Glutamatergic neuron (in vitro differentiated cells): Measurements from ENCODE around the gene PLA2G2E. TPM values are rescaled to one million over a fixed set of nuclear protein-coding genes. Genes with fewer than 3 reads are reported as not detected.

Experiments used
- DNase-seq: peaks from one replicate; pipeline ENCODE4 v3.0.0; 2022
- H3K27ac Mint-ChIP-seq: one replicate; pipeline ENCODE4 v1.8.0; 2020; ENCODE audit warnings: mild to moderate bottlenecking, mixed read lengths, inconsistent platforms; ENCODE audit not compliant: unreplicated experiment
- H3K27me3 Mint-ChIP-seq: one replicate; pipeline ENCODE4 v1.8.0; 2020; ENCODE audit warnings: mild to moderate bottlenecking, moderate library complexity, mixed read lengths, inconsistent platforms; ENCODE audit not compliant: unreplicated experiment
- H3K36me3 Mint-ChIP-seq: one replicate; pipeline ENCODE4 v1.8.0; 2020; ENCODE audit warnings: mild to moderate bottlenecking, mixed read lengths, inconsistent platforms; ENCODE audit not compliant: unreplicated experiment
- H3K4me1 Mint-ChIP-seq: one replicate; pipeline ENCODE4 v1.8.0; 2020; ENCODE audit warnings: mild to moderate bottlenecking, low read depth, mixed read lengths, inconsistent platforms; ENCODE audit not compliant: unreplicated experiment
- H3K4me3 Mint-ChIP-seq: one replicate; pipeline ENCODE4 v1.8.0; 2020; ENCODE audit warnings: mild to moderate bottlenecking, mixed read lengths, inconsistent platforms; ENCODE audit not compliant: unreplicated experiment
- H3K9me3 Mint-ChIP-seq: one replicate; pipeline ENCODE4 v1.8.0; 2020; ENCODE audit warnings: mild to moderate bottlenecking, moderate library complexity, mixed read lengths, inconsistent platforms; ENCODE audit not compliant: unreplicated experiment
- total RNA-seq: library from RNA; stranded (reverse); fragmentation: NEBNext Ultra II Directional; extraction: Animal tissue kit (Norgen Biotek cat#: 25700); gene quantifications from one replicate; pipeline ENCODE4 v1.2.1, GENCODE V29; 2021; ENCODE audit not compliant: unreplicated experiment
- TF ChIP-seq, protein P1 (sequence below): fragments of 200-600 bp; sonication (generic); IDR thresholded peaks from one replicate; pipeline ENCODE4 v1.5.0; 2021; ENCODE audit not compliant: partially characterized antibody, unreplicated experiment

Gene PLA2G2E
- total RNA-seq, 1 donor from 2014 or later: not detected

- Mint-ChIP-seq H3K4me1 (peaks cover 17% of the 10 kb centered on the region), H3K36me3 (no peaks in the 10 kb centered on the region), H3K4me3 (no peak overlapping the region), H3K9me3 (peaks cover 3% of the 10 kb centered on the region), H3K27ac (no peak overlapping the region), H3K27me3 (peaks cover 5% of the 10 kb centered on the region)
- DNase-seq: no peak
- TF ChIP-seq, protein P1, sequence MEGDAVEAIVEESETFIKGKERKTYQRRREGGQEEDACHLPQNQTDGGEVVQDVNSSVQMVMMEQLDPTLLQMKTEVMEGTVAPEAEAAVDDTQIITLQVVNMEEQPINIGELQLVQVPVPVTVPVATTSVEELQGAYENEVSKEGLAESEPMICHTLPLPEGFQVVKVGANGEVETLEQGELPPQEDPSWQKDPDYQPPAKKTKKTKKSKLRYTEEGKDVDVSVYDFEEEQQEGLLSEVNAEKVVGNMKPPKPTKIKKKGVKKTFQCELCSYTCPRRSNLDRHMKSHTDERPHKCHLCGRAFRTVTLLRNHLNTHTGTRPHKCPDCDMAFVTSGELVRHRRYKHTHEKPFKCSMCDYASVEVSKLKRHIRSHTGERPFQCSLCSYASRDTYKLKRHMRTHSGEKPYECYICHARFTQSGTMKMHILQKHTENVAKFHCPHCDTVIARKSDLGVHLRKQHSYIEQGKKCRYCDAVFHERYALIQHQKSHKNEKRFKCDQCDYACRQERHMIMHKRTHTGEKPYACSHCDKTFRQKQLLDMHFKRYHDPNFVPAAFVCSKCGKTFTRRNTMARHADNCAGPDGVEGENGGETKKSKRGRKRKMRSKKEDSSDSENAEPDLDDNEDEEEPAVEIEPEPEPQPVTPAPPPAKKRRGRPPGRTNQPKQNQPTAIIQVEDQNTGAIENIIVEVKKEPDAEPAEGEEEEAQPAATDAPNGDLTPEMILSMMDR: no peak
Observed at GRCh38 chr1:19878637-19878985, 44.8 kb downstream of the PLA2G2E start.

- TF ChIP-seq, protein P1: no peak
- H3K36me3 Mint-ChIP-seq: no peaks in the 10 kb centered on the region
- H3K27ac Mint-ChIP-seq: peak overlapping the region; percentile 16
- H3K4me3 Mint-ChIP-seq: no peak overlapping the region
- peaks cover 3% of the 10 kb centered on the region for H3K9me3 Mint-ChIP-seq
- H3K27me3 Mint-ChIP-seq: peaks cover 5% of the 10 kb centered on the region
- H3K4me1 Mint-ChIP-seq: peaks cover 12% of the 10 kb centered on the region
- DNase-seq: no peak
Observed at GRCh38 chr1:19877821-19878636, 45.4 kb downstream of the PLA2G2E start.

DNA sequence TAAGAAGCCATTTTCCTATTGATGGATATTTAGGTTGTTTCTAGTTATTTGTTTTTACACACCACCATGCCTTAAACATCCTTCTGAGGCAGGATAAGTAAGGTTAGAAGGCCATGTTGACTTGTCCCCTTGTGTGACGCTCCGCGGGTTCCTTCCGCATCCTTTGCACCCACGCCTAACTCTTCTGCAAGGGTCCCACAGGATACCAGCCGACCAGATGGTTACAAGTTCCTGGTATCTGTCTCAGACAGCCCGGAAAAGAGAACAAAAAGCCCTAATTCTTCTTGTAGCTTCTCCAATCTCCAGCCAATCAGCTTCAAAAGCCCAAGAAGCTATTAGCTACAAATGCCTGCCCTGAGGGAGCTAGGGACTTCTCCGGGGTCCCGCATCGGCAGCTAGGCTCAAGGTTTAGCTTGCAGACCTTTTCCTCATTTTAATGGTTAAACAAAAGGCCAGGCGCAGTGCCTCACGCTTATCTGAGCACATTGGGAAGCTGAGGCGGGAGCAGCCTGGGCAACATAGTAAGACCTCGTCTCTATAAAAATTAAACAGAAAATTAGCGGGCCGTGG is 46.2 kb downstream of the PLA2G2E start:
- peak; percentile 29 for DNase-seq
- Mint-ChIP-seq H3K27ac (peak overlapping the region; percentile 49), H3K9me3 (peaks cover 3% of the 10 kb centered on the region), H3K4me3 (peak overlapping the region; percentile 41), H3K4me1 (peaks cover 10% of the 10 kb centered on the region), H3K27me3 (peaks cover 5% of the 10 kb centered on the region), H3K36me3 (no peaks in the 10 kb centered on the region)
- TF ChIP-seq, protein P1: no peak

GRCh38 chr1:19872190-19872589 is 51.2 kb downstream of the PLA2G2E start:
- Mint-ChIP-seq H3K4me3 (no peak overlapping the region), H3K4me1 (peaks cover 3% of the 10 kb centered on the region), H3K27me3 (peaks cover 2% of the 10 kb centered on the region), H3K9me3 (peaks cover under 1% of the 10 kb centered on the region), H3K36me3 (no peaks in the 10 kb centered on the region), H3K27ac (no peak overlapping the region)
- TF ChIP-seq, protein P1: no peak
- no peak for DNase-seq

Other genes starting within 250 kb of the PLA2G2E start
- not detected for gene TMCO4, start 123.7 kb downstream of the PLA2G2E start, total RNA-seq
- not detected for gene RNF186, start 108.3 kb downstream of the PLA2G2E start, total RNA-seq
- 11.4 TPM for gene OTUD3, start 41.2 kb downstream of the PLA2G2E start, total RNA-seq
- not detected for gene PLA2G2A, start 56.0 kb upstream of the PLA2G2E start, total RNA-seq
- gene PLA2G5, start 146.6 kb upstream of the PLA2G2E start, total RNA-seq: not detected
- not detected for gene PLA2G2D, start 195.9 kb upstream of the PLA2G2E start, total RNA-seq
- gene PLA2G2F, start 215.7 kb upstream of the PLA2G2E start, total RNA-seq: not detected